Stimulated activated CD8-positive, alpha-beta memory T cell treated with anti-CD3 and anti-CD28 coated beads, Interleukin-4, amount 100 ng/mL, for 24 hours (primary cell): ENCODE data around the gene PLCXD3.

Experiments used
- DNase-seq: peaks from one replicate; pipeline ENCODE4 v3.0.0-alpha.2; 2020; ENCODE audit warnings: low read depth

PLCXD3 gene, protein sequence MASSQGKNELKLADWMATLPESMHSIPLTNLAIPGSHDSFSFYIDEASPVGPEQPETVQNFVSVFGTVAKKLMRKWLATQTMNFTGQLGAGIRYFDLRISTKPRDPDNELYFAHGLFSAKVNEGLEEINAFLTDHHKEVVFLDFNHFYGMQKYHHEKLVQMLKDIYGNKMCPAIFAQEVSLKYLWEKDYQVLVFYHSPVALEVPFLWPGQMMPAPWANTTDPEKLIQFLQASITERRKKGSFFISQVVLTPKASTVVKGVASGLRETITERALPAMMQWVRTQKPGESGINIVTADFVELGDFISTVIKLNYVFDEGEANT

GRCh38 chr5:41510176-41510831, at the start of gene PLCXD3:
PLCXD3 (minus strand) TSS chr5:41510601; CDS start chr5:41510526, 75 bp downstream.
- no peak for DNase-seq

DNA sequence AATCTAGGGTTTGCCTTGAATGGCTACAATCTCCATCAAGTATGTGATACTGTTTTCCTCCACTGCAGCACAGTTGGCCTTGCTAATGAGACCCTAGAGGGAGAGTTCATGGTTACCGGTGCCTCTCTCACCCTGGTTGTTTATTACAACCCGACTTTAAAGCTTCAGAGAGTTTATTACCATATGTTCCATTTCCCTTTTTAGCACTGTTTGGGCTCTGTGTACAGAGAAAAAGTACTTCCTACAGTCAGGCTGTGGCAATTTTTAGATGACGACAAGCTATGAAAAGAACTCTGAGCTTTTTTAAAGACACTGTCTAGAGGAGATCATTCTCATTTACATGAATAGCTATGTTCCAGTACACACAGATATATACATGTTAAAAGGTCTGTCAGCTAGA, 48.8 kb upstream of the PLCXD3 start:
- DNase-seq = no peak

GRCh38 chr5:41558295-41558694, 47.9 kb upstream of the PLCXD3 start:
- DNase-seq = no peak

GRCh38 chr5:41547991-41548390, 37.6 kb upstream of the PLCXD3 start:
- no peak for DNase-seq

- DNase-seq = no peak
Measured at GRCh38 chr5:41542183-41542582, 31.8 kb upstream of the PLCXD3 start.

DNA sequence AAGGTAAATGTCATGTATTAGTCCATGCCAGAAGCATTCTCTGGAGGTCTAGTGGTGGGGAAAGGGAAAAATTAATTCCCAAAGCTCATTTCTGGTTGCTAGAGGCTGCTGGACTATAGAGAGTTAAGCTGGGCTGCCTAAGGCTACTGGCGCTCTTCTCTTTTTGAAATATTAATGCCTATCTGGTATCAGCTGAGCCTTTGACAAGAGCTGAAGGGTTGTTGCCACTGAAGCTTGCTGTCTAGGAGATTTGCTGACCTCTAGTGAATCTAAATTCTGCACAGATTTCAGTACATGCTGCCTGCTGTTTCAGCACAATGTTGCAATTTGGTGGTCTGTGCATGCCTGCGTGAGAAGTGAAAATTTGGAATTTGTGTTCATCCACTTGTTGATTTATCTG, 29.1 kb upstream of the PLCXD3 start:
- DNase-seq = no peak

DNA sequence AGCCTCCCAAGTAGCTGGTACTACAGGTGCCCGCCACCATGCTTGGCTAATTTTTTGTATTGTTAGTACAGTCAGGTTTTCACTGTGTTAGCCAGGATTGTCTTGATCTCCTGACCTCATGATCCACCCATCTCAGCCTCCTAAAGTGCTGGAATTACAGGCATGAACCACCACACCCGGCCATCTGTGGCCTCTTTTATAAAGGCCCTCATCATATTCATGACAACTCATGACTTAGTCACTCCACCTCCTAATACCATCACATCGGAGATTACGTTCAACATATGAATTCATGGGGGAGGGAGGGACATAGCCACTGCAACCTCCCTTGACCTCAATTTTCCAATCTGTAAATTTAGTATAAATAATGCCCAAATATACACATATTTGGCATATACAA, 27.2 kb upstream of the PLCXD3 start:
- DNase-seq = no peak

DNA sequence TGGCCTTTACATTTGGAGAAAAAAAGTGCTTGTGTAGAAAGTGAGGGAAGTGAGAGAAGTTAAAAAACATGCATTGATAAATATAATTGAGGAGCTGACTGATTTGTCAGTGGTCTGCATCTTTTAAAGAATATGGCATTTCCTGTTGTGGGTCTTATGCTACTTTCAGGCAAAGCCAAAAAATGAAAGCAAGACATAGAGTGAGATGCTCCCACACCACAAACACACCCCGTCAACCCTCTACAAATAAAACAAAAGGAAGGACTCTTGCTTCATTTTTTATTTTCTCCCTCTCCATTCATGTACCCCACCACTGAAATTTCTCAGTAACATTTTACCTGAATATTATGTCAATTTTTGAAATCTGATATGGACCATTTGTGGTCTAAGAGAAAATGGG, 22.1 kb upstream of the PLCXD3 start:
- DNase-seq = no peak

- DNase-seq = no peak
Measured at GRCh38 chr5:41527201-41527779, 16.9 kb upstream of the PLCXD3 start.

GRCh38 chr5:41526699-41527098, 16.3 kb upstream of the PLCXD3 start:
- DNase-seq = no peak

- no peak for DNase-seq
Measured at GRCh38 chr5:41524174-41524573, 13.8 kb upstream of the PLCXD3 start.

- no peak for DNase-seq
Measured at GRCh38 chr5:41522193-41522786, 11.9 kb upstream of the PLCXD3 start.

- DNase-seq = no peak
Measured at GRCh38 chr5:41519801-41520200, 9.4 kb upstream of the PLCXD3 start.

GRCh38 chr5:41517909-41518308, 7.5 kb upstream of the PLCXD3 start:
- no peak for DNase-seq

- DNase-seq = no peak
Measured at GRCh38 chr5:41511241-41511640, 840 bp upstream of the PLCXD3 start.

- no peak for DNase-seq
Measured at GRCh38 chr5:41509399-41510175, 814 bp downstream of the PLCXD3 start.

DNA sequence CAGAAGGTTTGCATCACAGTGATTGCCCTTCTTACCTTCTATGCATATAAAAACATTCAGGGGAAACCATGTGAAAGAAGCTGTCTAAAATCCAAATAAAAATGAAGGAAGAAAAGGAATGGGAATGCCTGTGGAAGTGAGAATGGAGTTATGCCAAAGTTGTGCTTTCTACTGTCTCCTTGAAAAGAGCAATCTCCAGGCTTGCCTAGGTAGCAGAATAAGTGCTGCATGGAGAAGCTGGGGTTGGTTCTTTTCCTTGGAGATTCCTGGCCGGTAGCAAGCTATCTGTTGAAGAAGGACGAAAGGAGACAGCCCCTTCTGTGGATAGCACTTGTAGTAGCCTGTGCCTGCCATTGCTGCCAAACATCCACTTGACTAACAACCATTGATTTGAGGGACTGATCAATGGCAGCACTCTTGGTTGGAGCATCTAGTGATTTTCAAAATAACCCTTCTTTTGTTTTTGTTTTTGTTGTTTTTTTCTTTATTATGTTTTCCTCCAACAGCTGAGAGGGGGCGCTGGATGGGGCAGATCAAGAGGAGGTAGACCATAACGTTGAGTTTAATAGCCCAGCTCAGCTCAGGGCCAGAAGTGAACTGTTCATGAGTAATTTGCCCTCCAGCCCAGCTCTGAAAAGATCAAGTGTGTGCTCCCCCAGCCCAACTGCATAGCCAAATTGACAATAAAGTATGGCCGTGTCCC, 1.6 kb downstream of the PLCXD3 start:
- no peak for DNase-seq

DNA sequence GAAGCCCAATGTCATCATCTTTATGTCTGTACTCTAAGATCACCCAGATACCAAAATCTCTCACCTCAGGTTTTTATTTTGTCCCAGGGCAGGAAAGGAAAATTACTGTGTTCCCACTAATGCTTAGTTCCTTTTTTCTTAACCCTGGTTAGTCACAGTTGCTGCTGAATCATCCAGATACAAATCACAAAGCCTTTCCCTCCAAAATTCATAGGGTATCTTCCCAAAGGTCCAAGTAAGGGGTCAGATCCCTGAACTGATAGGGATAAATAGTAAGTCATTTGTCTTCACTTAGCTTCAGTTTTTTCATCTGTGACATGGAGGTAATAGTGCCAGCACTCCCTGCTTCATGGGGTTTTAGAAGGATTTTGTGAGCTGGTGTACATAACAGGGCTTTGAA, 2.2 kb downstream of the PLCXD3 start:
- no peak for DNase-seq

GRCh38 chr5:41507501-41507900, 2.9 kb downstream of the PLCXD3 start:
- no peak for DNase-seq

GRCh38 chr5:41503860-41504259, 6.5 kb downstream of the PLCXD3 start:
- DNase-seq = no peak

DNA sequence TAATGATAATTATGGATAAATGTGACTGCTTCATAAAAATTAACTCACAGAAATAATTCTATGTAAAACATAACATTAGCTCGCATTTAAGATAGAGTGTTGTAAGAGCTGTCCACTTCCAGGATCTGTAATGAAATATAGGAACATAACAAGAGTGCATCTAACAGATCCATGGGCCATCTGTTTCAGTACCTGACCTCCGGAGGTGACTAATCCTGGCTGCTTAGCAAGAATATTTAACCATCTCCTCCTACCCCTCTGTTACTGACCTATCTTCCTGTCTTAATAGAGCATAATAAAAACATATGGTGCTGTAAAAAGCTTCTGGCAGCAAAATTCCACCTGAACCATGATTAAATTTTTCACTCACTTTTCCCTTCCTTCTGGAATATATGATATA, 7.1 kb downstream of the PLCXD3 start:
- no peak for DNase-seq
